CD4-positive, alpha-beta T cell (primary cell): ENCODE data around the gene LEFTY2. TPM values are rescaled to one million over a fixed set of nuclear protein-coding genes. Genes with fewer than 3 reads are reported as not detected.

ENCODE experiments used
- ATAC-seq: fragments of 200-7000 bp; cut with Tn5 transposase; one replicate; pipeline ENCODE4 v1.10.0; 2022; ENCODE audit warnings: mild to moderate bottlenecking; ENCODE audit not compliant: poor library complexity
- CTCF ChIA-PET: fragments of 350-600 bp; sonication (Branson Sonifier 250); formaldehyde crosslinking; loops from one replicate; lab custom pipeline; 2021; ENCODE audit warnings: antibody characterized with exemption, inconsistent platforms; lab: Charles Lee
- POLR2A ChIA-PET: fragments of 350-600 bp; sonication (Branson Sonifier 250); formaldehyde crosslinking; loops from one replicate; lab custom pipeline; 2021; ENCODE audit warnings: antibody characterized with exemption, inconsistent platforms; lab: Charles Lee
- DNase-seq, 14 experiments: peaks; one replicate each; pipeline ENCODE4 v3.0.0-alpha.2; 2013 to 2020; ENCODE audit warnings: mixed read lengths in 2 of 14
- H3K27ac ChIP-seq, 2 donors: one replicate each; pipeline versions ENCODE4 v1.5.1 to v1.7.0; 2013; ENCODE audit warnings: low read length in 2 of 2, low read depth in 1 of 2, mild to moderate bottlenecking in 1 of 2
- H3K27me3 ChIP-seq, 2 experiments: 1 replicate in 1 of 2; 2 replicates in 1 of 2; pipeline versions ENCODE4 v1.6.1 to v1.7.0; 2013; ENCODE audit warnings: low read length in 2 of 2, control low read depth in 1 of 2, mild to moderate bottlenecking in 1 of 2, moderate library complexity in 1 of 2; ENCODE audit not compliant: insufficient read depth in 2 of 2, control insufficient read depth in 1 of 2
- H3K36me3 ChIP-seq: one replicate; pipeline ENCODE4 v1.6.1; 2013; ENCODE audit warnings: low read length, control low read depth; ENCODE audit not compliant: insufficient read depth
- H3K4me1 ChIP-seq: one replicate; pipeline ENCODE4 v1.6.1; 2013; ENCODE audit warnings: low read length, control low read depth; ENCODE audit not compliant: insufficient read depth
- H3K4me3 ChIP-seq: one replicate; pipeline ENCODE4 v1.5.1; 2013; ENCODE audit warnings: mild to moderate bottlenecking, low read length, moderate library complexity
- H3K9me3 ChIP-seq, 2 experiments: 1 replicate in 1 of 2; 2 replicates in 1 of 2; pipeline versions ENCODE4 v1.6.1 to v1.7.0; 2013; ENCODE audit warnings: low read length in 2 of 2, mild to moderate bottlenecking in 2 of 2, control low read depth in 1 of 2, moderate library complexity in 1 of 2; ENCODE audit not compliant: control insufficient read depth in 1 of 2, insufficient read depth in 1 of 2
- H3K27ac Mint-ChIP-seq: one replicate; pipeline ENCODE4 v1.8.0; 2020; ENCODE audit warnings: mixed read lengths
- H3K27me3 Mint-ChIP-seq: one replicate; pipeline ENCODE4 v1.8.0; 2021; ENCODE audit warnings: mixed read lengths
- H3K36me3 Mint-ChIP-seq: one replicate; pipeline ENCODE4 v1.8.0; 2021; ENCODE audit warnings: low read depth, mixed read lengths
- H3K4me1 Mint-ChIP-seq: one replicate; pipeline ENCODE4 v1.8.0; 2021; ENCODE audit warnings: low read depth, mixed read lengths
- H3K4me3 Mint-ChIP-seq: one replicate; pipeline ENCODE4 v1.8.0; 2020; ENCODE audit warnings: mild to moderate bottlenecking, mixed read lengths
- H3K9me3 Mint-ChIP-seq: one replicate; pipeline ENCODE4 v1.8.0; 2020; ENCODE audit warnings: mixed read lengths
- CTCF ChIP-seq: fragments of 200-600 bp; IDR thresholded peaks from one replicate; pipeline ENCODE4 v1.8.0; 2022; ENCODE audit warnings: antibody characterized with exemption, mild to moderate bottlenecking
- intact Hi-C, 2 experiments: fragments of 100-400 bp; cut with DNase I in 1 of 2; cut with micrococcal nuclease in 1 of 2; formaldehyde crosslinking; loops; one replicate each; pipeline versions ENCODE4 v1.15.1 to v1.9.0; 2023 to 2025; cut with DNase I, micrococcal nuclease
- total RNA-seq, 174 experiments: library from RNA in 2 of 174; stranded (reverse) in 2 of 174; gene quantifications; one replicate each; pipeline ENCODE4 v1.2.3 and lab custom pipeline; 2021 to 2026

The LEFTY2 gene
- total RNA-seq, 2 experiments from 2014 or later, result not detected

- intact Hi-C loops, result loop anchor here in 1 of 2 experiments (5.0 kb wide), 4 partner anchors 75 to 495 kb away; partner anchors contain the start of genes H3-3A, LBR and SDE2
- Histone ChIP-seq H3K4me1 (peaks cover 60% of the 10 kb centered on the region), H3K27me3 (no peaks in the 10 kb centered on the region)
These were observed 19.0 kb downstream of the LEFTY2 start for GRCh38 chr1:225921734-225922709.

GRCh38 chr1:225919906-225920305 is 21.1 kb downstream of the LEFTY2 start:
- Mint-ChIP-seq H3K4me3 (peak overlapping the region; percentile 73), H3K27ac (peak overlapping the region; percentile 83), H3K4me1 (peaks cover 51% of the 10 kb centered on the region), H3K36me3 (peaks cover 69% of the 10 kb centered on the region), H3K27me3 (no peaks in the 10 kb centered on the region), H3K9me3 (no peaks in the 10 kb centered on the region)
- no peaks in the 10 kb centered on the region for H3K9me3 ChIP-seq
- intact Hi-C loops, result loop anchor here (5.0 to 10.0 kb wide), 5 partner anchors 55 to 493 kb away; partner anchors contain the start of genes H3-3A (in 1 of the 2), LBR (in 1 of the 2) and SDE2 (in 1 of the 2)
- H3K27me3 ChIP-seq, result no peaks in the 10 kb centered on the region
- peaks cover 49% of the 10 kb centered on the region for H3K4me1 ChIP-seq
- H3K27ac ChIP-seq, result no peak overlapping the region
- ATAC-seq (no peak), DNase-seq (peak in 4 of 14 experiments; percentile 23 to 59 (median 35))
- POLR2A ChIA-PET, result interaction anchor here (0.7 to 2.4 kb wide), 10 partner anchors 9 to 143 kb away, joined by 3 to 12 read pairs (median 3); partner anchors contain the start of genes H3-3A, SDE2, SRP9 and TMEM63A
- no peak overlapping the region for H3K4me3 ChIP-seq
- CTCF ChIA-PET, result interaction anchor here (1.5 kb wide), 1 partner anchor 142 kb away, joined by 3 read pairs; the partner anchor contains the start of gene SRP9
- peaks cover 60% of the 10 kb centered on the region for H3K36me3 ChIP-seq
- no peak for TF ChIP-seq CTCF

More at GRCh38 chr1:225921734-225922709, 19.0 kb downstream of the LEFTY2 start:
- H3K27ac Mint-ChIP-seq, result peak overlapping the region; percentile 98
- Histone ChIP-seq H3K27ac (no peak overlapping the region), H3K9me3 (no peaks in the 10 kb centered on the region), H3K4me3 (no peak overlapping the region), H3K36me3 (peaks cover 52% of the 10 kb centered on the region)
- H3K36me3 Mint-ChIP-seq, result peaks cover 55% of the 10 kb centered on the region
- ATAC-seq (no peak), DNase-seq (no peak)
- H3K4me1 Mint-ChIP-seq, result peaks cover 50% of the 10 kb centered on the region
- no peaks in the 10 kb centered on the region for H3K27me3 Mint-ChIP-seq
- H3K9me3 Mint-ChIP-seq, result no peaks in the 10 kb centered on the region
- POLR2A ChIA-PET, result interaction anchor here (1.0 to 3.8 kb wide), 6 partner anchors 16 to 144 kb away, joined by 3 to 84 read pairs (median 4); partner anchors contain the start of genes SRP9 and TMEM63A
- H3K4me3 Mint-ChIP-seq, result peak overlapping the region; percentile 95
- CTCF ChIA-PET, result interaction anchor here (0.8 to 1.9 kb wide), 2 partner anchors 10 to 40 kb away, joined by 3 to 5 read pairs; partner anchors contain the start of gene TMEM63A
- TF ChIP-seq CTCF, result no peak

- no peak overlapping the region for H3K27ac Mint-ChIP-seq
- POLR2A ChIA-PET, result interaction anchor here (0.8 to 1.8 kb wide), 2 partner anchors 21 to 35 kb away, joined by 3 to 5 read pairs; no protein-coding TSS in a partner anchor
These were observed 22.7 kb downstream of the LEFTY2 start for GRCh38 chr1:225918280-225918679.

More at GRCh38 chr1:225918280-225918679, 22.7 kb downstream of the LEFTY2 start:
- H3K4me1 ChIP-seq, result peaks cover 39% of the 10 kb centered on the region
- no peaks in the 10 kb centered on the region for H3K27me3 ChIP-seq
- TF ChIP-seq CTCF, result no peak
- H3K9me3 ChIP-seq, result no peaks in the 10 kb centered on the region
- H3K4me3 ChIP-seq, result no peak overlapping the region
- intact Hi-C loops, result loop anchor here in 1 of 2 experiments (10.0 kb wide), 1 partner anchor 57 kb away; no protein-coding TSS in a partner anchor
- ATAC-seq (no peak), DNase-seq (no peak)
- CTCF ChIA-PET, result no interaction called here
- Mint-ChIP-seq H3K4me3 (no peak overlapping the region), H3K27me3 (no peaks in the 10 kb centered on the region), H3K4me1 (peaks cover 46% of the 10 kb centered on the region), H3K9me3 (no peaks in the 10 kb centered on the region), H3K36me3 (peaks cover 65% of the 10 kb centered on the region)
- peaks cover 60% of the 10 kb centered on the region for H3K36me3 ChIP-seq
- no peak overlapping the region for H3K27ac ChIP-seq
